WTC11 (cell line): ENCODE measurements around the gene ZNF445. TPM values are rescaled to one million over a fixed set of nuclear protein-coding genes. Genes with fewer than 3 reads are reported as not detected.
"Not testable (repeated sequence)": the region's sequence is repeated elsewhere in the genome, so short reads cannot be mapped to it uniquely, and the experiment has no call there.

Source experiments
- ATAC-seq: fragments of 200-7000 bp; cut with Tn5 transposase; 2 replicates; pipeline ENCODE4 v1.10.0; 2021; ENCODE audit warnings: mild to moderate bottlenecking, moderate library complexity
- CTCF ChIA-PET: fragments of 300-600 bp; sonication (Branson Sonifier 250); formaldehyde crosslinking; loops from one replicate; lab custom pipeline; 2021; ENCODE audit warnings: antibody characterized with exemption; lab: Charles Lee
- POLR2A ChIA-PET: fragments of 350-600 bp; sonication (Branson Sonifier 250); formaldehyde crosslinking; loops from one replicate; lab custom pipeline; 2021; ENCODE audit warnings: antibody characterized with exemption; lab: Charles Lee
- DNase-seq: peaks from one replicate; pipeline ENCODE4 v3.0.0; 2021; ENCODE audit warnings: low spot score
- H3K27ac Mint-ChIP-seq: 2 replicates; pipeline ENCODE4 v1.8.0; 2021; ENCODE audit warnings: mixed read lengths
- H3K27me3 Mint-ChIP-seq: 2 replicates; pipeline ENCODE4 v1.8.0; 2021; ENCODE audit warnings: low read depth, mild to moderate bottlenecking, moderate library complexity, mixed read lengths
- H3K36me3 Mint-ChIP-seq: 2 replicates; pipeline ENCODE4 v1.8.0; 2021; ENCODE audit warnings: mixed read lengths
- H3K4me1 Mint-ChIP-seq: 2 replicates; pipeline ENCODE4 v1.8.0; 2022; ENCODE audit warnings: mixed read lengths
- H3K4me3 Mint-ChIP-seq: 2 replicates; pipeline ENCODE4 v1.8.0; 2021; ENCODE audit warnings: mild to moderate bottlenecking, moderate library complexity, mixed read lengths
- H3K9me3 Mint-ChIP-seq: 2 replicates; pipeline ENCODE4 v1.8.0; 2021; ENCODE audit warnings: mixed read lengths
- CREM ChIP-seq: sonication (generic); formaldehyde crosslinking; IDR thresholded peaks from 2 replicates; pipeline ENCODE4 v1.8.1; 2022; ENCODE audit warnings: mild to moderate bottlenecking, missing genetic modification reagents, moderate library complexity
- ERG ChIP-seq: fragments of 250-450 bp; sonication (Bioruptor Pico); IDR thresholded peaks from 2 replicates; pipeline ENCODE4 v1.8.0; 2021; ENCODE audit warnings: mild to moderate bottlenecking
- HMGA2 ChIP-seq: fragments of 250-450 bp; sonication (Bioruptor Pico); IDR thresholded peaks from 2 replicates; pipeline ENCODE4 v1.4.0; 2021; ENCODE audit warnings: mild to moderate bottlenecking, moderate library complexity
- HMGXB4 ChIP-seq: sonication (generic); formaldehyde crosslinking; IDR thresholded peaks from 2 replicates; pipeline ENCODE4 v1.8.1; 2023; ENCODE audit warnings: mild to moderate bottlenecking, moderate library complexity, missing genetic modification reagents
- NR1H2 ChIP-seq: sonication (generic); formaldehyde crosslinking; IDR thresholded peaks from 2 replicates; pipeline ENCODE4 v1.9.0; 2021; ENCODE audit warnings: mild to moderate bottlenecking, moderate library complexity, missing genetic modification reagents
- NR2C2 ChIP-seq: sonication (generic); formaldehyde crosslinking; IDR thresholded peaks from 2 replicates; pipeline ENCODE4 v1.8.0; 2022; ENCODE audit warnings: mild to moderate bottlenecking, missing genetic modification reagents
- PRRX2 ChIP-seq: fragments of 250-450 bp; sonication (Bioruptor Pico); IDR thresholded peaks from 2 replicates; pipeline ENCODE4 v1.8.0; 2021; ENCODE audit warnings: mild to moderate bottlenecking
- SMAD4 ChIP-seq: sonication (generic); formaldehyde crosslinking; IDR thresholded peaks from 2 replicates; pipeline ENCODE4 v1.8.0; 2022; ENCODE audit warnings: mild to moderate bottlenecking, missing genetic modification reagents
- SP1 ChIP-seq: sonication (generic); formaldehyde crosslinking; conservative IDR thresholded peaks from 2 replicates; pipeline ENCODE4 v1.8.1; 2022; ENCODE audit warnings: missing genetic modification reagents
- ZNF121 ChIP-seq: sonication (generic); formaldehyde crosslinking; IDR thresholded peaks from 2 replicates; pipeline ENCODE4 v1.8.0; 2023; ENCODE audit warnings: missing genetic modification reagents
- ZNF232 ChIP-seq: sonication (generic); formaldehyde crosslinking; IDR thresholded peaks from 2 replicates; pipeline ENCODE4 v1.8.0; 2022; ENCODE audit warnings: mild to moderate bottlenecking, missing genetic modification reagents
- ZNF671 ChIP-seq: fragments of 250-450 bp; sonication (Bioruptor Pico); IDR thresholded peaks from 2 replicates; pipeline ENCODE4 v1.8.0; 2021; ENCODE audit warnings: mild to moderate bottlenecking
- total RNA-seq: library from RNA; stranded (reverse); gene quantifications from 3 replicates; pipeline ENCODE4 v1.2.3, GENCODE V29; 2021
- TF ChIP-seq, protein P1 (sequence below): sonication (generic); formaldehyde crosslinking; IDR thresholded peaks from 2 replicates; pipeline ENCODE4 v1.8.1; 2022; ENCODE audit warnings: mild to moderate bottlenecking, moderate library complexity, missing genetic modification reagents
- TF ChIP-seq, protein P2 (sequence below): sonication (generic); formaldehyde crosslinking; IDR thresholded peaks from 2 replicates; pipeline ENCODE4 v1.8.1; 2022; ENCODE audit warnings: low read depth, mild to moderate bottlenecking, moderate library complexity, missing genetic modification reagents, borderline replicate concordance

Gene ZNF445
- total RNA-seq, 1 experiment from 2014 or later = 20.3 TPM

DNA sequence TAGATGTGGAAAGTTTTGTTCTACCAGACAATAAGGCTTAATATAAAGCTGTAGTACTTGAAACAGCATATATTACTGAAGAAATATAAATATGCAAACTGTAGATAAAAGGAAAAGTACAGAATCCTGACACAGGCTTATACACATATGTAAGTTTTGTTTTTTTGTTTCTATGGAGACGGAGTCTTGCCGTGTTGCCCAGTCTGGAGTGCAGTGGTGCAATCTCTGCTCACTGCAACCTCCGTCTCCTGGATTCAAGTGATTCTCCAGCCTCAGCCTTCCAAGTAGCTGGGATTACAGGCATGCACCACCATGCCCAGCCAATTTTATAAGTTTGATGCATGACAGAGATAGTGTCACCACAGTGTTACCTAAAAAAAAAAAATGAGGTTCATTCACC lies 29.1 kb upstream of the ZNF445 start:
- Mint-ChIP-seq H3K9me3 (peaks cover 16% of the 10 kb centered on the region), H3K27me3 (peaks cover under 1% of the 10 kb centered on the region; the same call in 1 of the 2 replicates), H3K27ac (no peak overlapping the region; the same call in 1 of the 2 replicates), H3K4me3 (no peak overlapping the region), H3K36me3 (peaks cover 24% of the 10 kb centered on the region), H3K4me1 (peaks cover 29% of the 10 kb centered on the region)
- no peak for DNase-seq
- TF ChIP-seq ZNF121 (CRISPR knock-in tag) (peak; percentile 74; the same call in 1 of the 2 replicates), HMGXB4 (CRISPR knock-in tag) (no peak)
- no peak for ATAC-seq
- POLR2A ChIA-PET = interaction anchor here (2.0 kb wide), 1 partner anchor 169 kb away, joined by 4 read pairs; the partner anchor contains the start of gene TCAIM
- CTCF ChIA-PET = no interaction called here

GRCh38 chr3:44504566-44504965 lies 27.1 kb upstream of the ZNF445 start:
- Mint-ChIP-seq H3K27me3 (no peaks in the 10 kb centered on the region), H3K27ac (no peak overlapping the region), H3K36me3 (peaks cover 44% of the 10 kb centered on the region), H3K4me1 (peaks cover 24% of the 10 kb centered on the region), H3K9me3 (peaks cover 33% of the 10 kb centered on the region), H3K4me3 (no peak overlapping the region)
- ChIA-PET CTCF (no interaction called here), POLR2A (interaction anchor here (0.6 kb wide), 1 partner anchor 788 kb away, joined by 3 read pairs; no protein-coding TSS in a partner anchor)
- DNase-seq (no peak), ATAC-seq (no peak)
- TF ChIP-seq HMGA2 (CRISPR knock-in tag) (peak; percentile 90), CREM (CRISPR knock-in tag) (no peak)
- TF ChIP-seq, all 79 proteins: peak for 1

- POLR2A ChIA-PET, H3K27ac Mint-ChIP-seq, ATAC-seq, CTCF ChIA-PET, DNase-seq, H3K27me3 Mint-ChIP-seq, H3K4me3 Mint-ChIP-seq: not testable (repeated sequence)
- Mint-ChIP-seq H3K4me1 (peaks cover 13% of the 10 kb centered on the region), H3K36me3 (peaks cover 57% of the 10 kb centered on the region), H3K9me3 (peaks cover 46% of the 10 kb centered on the region)
Observed at GRCh38 chr3:44503178-44503577, 25.7 kb upstream of the ZNF445 start.

DNA sequence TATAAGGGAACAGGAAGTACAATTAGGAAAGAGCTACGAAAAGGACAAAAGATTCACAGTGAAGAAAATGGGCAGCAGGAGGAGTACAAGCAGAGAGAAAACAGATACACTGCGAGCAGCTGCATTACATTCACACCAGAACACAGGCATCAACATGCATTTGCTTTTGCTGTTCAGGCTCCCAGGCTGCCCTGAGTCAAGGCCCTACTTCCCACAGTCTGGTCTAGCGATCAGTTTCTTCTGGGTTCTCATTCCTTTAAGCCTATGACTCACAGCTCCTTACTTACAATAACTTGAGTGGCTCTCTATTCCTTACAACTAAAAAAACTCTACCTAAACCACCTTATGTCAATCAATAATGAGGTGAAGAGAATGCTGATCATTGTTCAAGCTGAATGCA lies 24.5 kb upstream of the ZNF445 start:
- H3K4me1 Mint-ChIP-seq = peaks cover 4% of the 10 kb centered on the region
- POLR2A ChIA-PET = no interaction called here
- TF ChIP-seq, protein P1, sequence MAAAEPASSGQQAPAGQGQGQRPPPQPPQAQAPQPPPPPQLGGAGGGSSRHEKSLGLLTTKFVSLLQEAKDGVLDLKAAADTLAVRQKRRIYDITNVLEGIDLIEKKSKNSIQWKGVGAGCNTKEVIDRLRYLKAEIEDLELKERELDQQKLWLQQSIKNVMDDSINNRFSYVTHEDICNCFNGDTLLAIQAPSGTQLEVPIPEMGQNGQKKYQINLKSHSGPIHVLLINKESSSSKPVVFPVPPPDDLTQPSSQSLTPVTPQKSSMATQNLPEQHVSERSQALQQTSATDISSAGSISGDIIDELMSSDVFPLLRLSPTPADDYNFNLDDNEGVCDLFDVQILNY (CRISPR knock-in tag) = no peak
- TF ChIP-seq NR1H2 (no peak), NR2C2 (CRISPR knock-in tag) (no peak), SMAD4 (CRISPR knock-in tag) (no peak), ZNF232 (CRISPR knock-in tag) (no peak), HMGXB4 (CRISPR knock-in tag) (no peak), ZNF671 (CRISPR knock-in tag) (no peak), PRRX2 (CRISPR knock-in tag) (no peak), SP1 (CRISPR knock-in tag) (no peak), CREM (CRISPR knock-in tag) (no peak), ERG (CRISPR knock-in tag) (no peak)
- TF ChIP-seq, protein P2, sequence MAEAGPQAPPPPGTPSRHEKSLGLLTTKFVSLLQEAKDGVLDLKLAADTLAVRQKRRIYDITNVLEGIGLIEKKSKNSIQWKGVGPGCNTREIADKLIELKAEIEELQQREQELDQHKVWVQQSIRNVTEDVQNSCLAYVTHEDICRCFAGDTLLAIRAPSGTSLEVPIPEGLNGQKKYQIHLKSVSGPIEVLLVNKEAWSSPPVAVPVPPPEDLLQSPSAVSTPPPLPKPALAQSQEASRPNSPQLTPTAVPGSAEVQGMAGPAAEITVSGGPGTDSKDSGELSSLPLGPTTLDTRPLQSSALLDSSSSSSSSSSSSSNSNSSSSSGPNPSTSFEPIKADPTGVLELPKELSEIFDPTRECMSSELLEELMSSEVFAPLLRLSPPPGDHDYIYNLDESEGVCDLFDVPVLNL = no peak
- TF ChIP-seq, all 79 proteins: peak for 0
- no peaks in the 10 kb centered on the region for H3K27me3 Mint-ChIP-seq
- ATAC-seq (no peak), DNase-seq (no peak)
- H3K4me3 Mint-ChIP-seq = no peak overlapping the region
- H3K36me3 Mint-ChIP-seq = peaks cover 66% of the 10 kb centered on the region
- CTCF ChIA-PET = no interaction called here
- peaks cover 51% of the 10 kb centered on the region for H3K9me3 Mint-ChIP-seq
- no peak overlapping the region for H3K27ac Mint-ChIP-seq

GRCh38 chr3:44499899-44500168 lies 22.4 kb upstream of the ZNF445 start:
- H3K9me3 Mint-ChIP-seq = peaks cover 51% of the 10 kb centered on the region
- H3K4me3 Mint-ChIP-seq, H3K4me1 Mint-ChIP-seq, ATAC-seq, H3K27ac Mint-ChIP-seq, CTCF ChIA-PET, DNase-seq, POLR2A ChIA-PET, H3K27me3 Mint-ChIP-seq: not testable (repeated sequence)
- peaks cover 60% of the 10 kb centered on the region for H3K36me3 Mint-ChIP-seq
